LHCN-M2 (cell line): ENCODE data around the gene ALOX12B. TPM values are rescaled to one million over a fixed set of nuclear protein-coding genes. Genes with fewer than 3 reads are reported as not detected.
"Not testable (repeated sequence)": the region's sequence is repeated elsewhere in the genome, so short reads cannot be mapped to it uniquely, and the experiment has no call there.

ENCODE experiments used
- DNase-seq: peaks from one replicate; pipeline ENCODE4 v3.0.0-alpha.2; 2012; ENCODE audit warnings: low read depth
- total RNA-seq: library from RNA; depleted of rRNA; stranded (reverse); fragments of >200 nt; gene quantifications from 2 replicates; pipeline ENCODE4 v1.2.3, GENCODE V29; 2014

Gene ALOX12B
- total RNA-seq, 1 experiment from 2014 or later = 0.06 TPM

DNA sequence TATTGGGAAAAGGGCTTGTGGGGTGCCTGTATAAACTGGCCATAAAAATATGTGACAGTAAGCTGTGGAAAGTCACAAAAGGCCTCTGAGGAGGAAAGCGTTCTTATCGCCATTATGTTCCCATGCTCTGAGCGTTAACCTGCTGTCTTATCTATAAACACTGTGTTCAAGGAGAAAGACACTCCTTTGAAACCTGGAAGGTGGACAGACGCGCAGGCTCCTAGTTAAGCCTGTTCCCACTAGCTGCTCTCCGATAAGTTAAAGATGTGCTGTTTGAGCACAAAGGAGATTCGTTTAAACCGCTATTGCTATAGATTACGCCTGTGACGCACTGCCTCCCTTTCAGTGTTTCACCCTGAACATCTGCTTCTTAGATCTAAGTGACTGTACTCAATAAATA, 5.2 kb downstream of the ALOX12B start:
- DNase-seq = no peak

DNA sequence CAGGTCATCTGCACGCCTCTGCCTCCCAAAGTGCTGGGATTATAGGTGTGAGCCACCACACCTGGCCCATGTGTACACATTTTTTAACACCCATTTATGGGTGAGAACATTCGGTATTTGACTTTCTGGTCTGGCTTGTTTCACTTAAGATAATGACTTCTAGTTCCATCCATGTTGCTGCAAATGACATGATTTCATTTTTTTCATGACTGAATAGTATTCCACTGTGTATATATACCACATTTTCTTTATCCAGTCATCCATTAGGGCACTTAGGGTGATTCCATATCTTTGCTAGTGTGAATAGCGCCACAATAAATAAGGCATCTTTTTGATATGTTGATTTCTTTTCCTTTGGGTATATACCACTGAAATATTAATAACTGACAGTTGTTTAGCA, 5.6 kb downstream of the ALOX12B start:
- no peak for DNase-seq

DNA sequence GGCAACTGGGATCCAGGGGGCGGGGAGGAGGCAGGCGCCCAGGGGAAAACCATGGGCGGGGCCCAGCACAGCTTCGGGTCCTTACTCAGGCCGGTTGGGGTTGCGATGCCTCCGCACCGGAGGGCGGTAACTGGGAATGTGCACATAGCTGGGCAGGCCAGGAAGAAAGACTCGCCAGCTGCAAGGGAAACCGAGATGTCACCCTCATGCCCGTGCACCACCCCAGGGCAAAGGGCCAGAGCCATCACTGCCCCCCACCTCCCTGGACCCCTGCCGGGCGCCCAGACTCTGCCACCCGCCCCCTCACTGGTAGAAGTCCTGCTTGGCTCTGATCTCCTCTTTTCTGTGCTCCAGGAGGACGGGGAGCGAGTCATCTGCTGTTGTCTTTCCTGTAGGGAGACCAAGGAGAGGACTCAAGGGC, 6.7 kb downstream of the ALOX12B start:
- no peak for DNase-seq

DNA sequence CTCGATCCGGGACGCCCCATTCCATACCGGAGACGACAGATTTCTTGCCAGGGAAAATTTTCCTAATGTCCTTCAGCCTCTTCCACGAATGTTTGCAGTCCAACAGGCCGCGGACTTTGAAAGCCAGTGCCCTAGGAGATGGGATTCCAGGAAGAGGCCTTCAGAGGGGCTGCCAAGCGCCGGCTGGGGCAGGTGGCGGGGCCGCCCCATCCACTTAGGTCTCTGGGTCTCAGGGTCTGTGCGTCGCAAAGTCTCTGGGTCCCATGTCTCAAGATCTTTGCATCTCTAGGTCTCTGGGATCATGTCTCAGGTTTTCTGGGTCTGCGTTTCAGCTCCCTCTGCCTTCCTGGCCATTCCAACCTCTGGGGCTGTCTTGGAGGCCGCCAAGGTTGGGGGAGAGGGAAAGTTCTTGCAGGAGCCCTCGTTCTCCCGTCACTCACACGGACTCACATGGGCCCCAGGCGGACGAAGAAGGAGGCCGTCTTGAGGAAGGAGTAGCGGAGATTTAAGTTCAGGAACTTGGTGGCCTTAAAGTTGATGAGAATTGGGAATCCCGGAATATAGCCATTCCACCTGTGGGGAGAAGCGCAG, 7.2 kb downstream of the ALOX12B start:
- DNase-seq = no peak

DNA sequence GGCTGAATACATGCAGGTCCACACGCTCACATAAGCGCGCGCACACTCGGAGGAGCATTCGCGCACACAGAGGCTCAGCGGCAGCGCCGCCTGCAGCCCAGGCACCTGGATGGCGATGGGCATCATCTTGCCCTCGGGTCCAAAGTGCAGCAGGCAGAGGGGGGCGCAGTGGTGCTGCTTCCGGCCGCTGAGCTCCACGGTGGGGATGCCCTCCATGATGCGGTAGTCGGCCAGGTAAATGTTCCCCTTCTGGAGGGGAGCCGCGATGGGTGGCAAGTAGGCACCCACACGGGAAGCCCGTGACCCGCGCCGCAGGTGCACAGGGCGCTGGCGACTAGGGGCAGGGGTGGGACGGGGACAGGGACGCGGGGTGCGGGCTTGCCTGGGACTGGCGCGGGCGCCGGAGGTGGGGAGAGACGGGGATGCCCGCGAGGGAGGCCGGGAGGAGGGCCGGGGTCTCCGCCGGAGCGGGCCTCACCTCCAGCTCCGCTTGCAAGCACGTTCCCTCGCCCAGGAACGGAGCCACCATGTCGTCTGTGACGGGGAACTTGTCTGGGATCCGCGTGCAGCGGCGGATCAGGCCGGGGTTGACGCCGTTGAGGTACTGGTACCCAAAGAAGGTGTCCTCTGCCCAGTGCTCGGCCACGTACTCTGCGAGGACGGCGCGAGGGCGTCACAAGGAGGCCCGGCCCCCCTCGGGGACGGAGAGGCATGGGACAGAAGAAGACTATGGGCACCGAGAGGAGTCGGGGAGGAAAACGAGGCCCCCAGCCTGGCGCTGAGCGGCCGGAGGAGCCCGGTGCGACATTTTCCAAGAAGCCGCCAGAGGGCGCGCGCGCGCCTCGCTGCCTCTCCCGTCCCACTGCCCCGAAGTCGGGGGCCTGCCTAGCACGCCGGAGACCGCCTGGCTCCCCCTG, 8.0 kb downstream of the ALOX12B start:
- DNase-seq = peak; percentile 34

DNA sequence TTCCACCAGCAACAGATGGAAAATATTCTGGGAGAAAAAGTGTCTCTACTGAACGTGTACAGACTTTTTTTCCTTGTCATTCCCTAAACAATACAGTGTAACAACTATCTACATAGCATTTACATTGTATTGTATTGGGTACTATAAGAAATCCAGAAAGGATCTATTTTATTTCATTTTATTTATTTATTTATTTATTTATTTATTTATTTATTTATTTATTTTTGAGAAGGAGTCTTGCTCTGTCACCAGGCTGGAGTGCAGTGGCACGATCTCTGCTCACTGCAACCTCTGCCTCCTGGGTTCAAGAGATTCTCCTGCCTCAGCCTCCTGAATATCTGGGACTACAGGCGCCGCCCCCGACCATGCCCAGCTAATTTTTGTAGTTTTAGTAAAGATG, 9.6 kb downstream of the ALOX12B start:
- DNase-seq = not testable (repeated sequence)

DNA sequence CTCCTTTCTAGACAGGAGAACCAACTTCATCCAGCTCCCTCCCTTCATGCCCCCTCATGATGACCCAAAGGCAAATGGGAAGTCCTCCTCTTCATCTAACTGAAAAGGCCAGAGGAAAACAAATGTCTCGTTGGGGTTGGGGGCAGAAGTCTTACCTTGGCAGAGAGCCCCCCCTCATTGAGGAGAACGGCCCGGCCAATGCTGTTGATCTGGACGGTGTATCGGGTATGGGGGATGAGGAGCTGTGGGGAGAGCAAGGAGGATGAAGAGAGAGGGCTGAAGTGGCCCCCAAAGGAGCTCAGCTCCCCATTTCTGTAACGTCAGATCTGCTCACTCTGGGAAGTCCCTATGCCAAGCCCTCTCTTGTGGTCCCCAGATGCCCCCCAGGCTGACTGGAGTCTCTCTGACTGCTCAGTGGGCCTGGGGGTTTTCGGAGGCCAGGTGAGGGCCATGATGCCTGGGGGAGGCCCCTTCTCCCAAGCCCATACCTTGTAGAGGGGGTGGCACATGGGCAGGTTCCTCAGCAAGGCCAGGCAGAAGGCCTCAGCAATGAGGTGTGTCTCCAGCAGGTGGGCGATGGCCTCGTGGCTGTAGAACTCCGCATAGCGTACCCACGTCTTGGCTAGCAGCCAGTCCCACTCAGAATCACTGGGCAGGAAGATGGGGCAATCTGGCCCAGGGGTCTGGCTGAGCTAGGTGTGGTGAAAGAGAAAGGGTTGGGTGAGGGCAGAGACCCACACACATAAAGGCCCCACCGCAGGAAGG, 10.8 kb downstream of the ALOX12B start:
- no peak for DNase-seq

DNA sequence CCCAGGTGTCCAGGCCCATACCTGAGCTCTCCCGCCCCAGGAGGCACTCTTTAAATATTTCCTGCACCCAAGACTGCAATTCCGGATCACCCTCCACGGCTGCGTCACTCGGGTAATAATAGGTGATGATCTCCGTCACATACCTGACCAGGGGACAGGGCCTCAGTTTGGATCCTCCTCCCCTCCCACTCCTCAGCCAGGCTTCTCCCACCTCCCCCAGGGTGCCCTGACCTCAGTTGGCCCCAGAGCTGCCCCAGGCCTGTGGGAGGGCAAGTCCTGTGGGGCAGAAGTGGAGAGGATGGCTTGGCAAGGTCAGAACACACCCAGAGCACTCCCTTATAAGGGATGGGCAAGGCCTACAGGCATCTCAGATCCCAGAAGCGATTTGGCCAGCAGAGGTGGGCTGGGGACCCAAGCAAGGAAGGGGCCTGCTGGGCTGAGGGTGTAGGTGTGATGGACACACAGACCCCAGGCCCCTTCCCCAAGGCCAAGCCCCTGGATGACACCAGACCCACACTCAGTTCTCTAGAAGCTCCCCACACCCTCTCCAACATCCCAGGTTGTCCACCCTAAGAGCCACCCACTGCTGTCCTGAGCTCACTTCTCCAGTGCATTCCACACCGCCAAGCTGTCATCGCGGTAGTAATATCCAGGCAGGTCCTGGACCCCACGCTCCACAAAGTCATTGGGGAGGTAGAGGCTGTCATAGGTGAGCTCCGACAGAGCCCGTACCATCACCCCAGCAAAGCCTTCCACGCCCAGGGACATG, 11.8 kb downstream of the ALOX12B start:
- no peak for DNase-seq

DNA sequence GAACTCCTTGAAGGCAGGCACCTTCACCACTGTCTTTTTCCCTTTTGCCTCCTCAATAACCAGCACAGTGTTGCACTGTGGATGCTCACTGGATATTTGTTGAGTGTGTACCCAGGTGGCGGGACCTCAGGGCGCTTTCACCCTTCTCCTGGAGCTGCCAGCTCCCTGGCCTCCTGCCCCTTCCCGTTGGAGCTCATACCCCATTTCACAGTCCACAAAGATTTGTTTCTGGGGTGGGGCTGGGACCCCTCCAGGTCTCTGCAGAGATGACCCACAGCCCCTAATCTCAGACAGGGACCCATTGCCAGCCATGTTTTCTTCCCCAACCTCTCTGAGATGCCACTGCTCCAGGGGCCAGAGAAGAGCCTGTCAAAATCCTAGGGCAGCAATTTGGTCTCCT, 12.4 kb downstream of the ALOX12B start:
- DNase-seq = no peak

DNA sequence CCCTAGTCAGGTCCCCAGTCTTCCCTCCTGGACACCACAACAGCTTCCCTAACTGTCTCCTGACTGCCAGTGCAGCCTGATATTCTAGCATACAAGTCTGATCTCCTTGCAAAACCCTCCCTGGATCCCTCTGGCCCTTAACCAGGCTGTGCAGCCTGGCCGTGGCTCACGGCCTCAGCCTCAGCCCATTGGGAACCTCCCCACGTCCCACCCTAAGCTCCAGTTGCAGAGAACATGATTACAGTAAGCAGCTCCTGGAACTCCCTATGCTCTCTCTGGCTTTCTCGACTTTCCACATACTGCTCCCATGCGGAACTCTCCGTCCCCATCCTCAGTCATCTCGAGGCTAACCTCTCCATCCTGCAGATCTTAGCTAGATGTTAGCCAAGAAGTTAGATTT, 13.0 kb downstream of the ALOX12B start:
- no peak for DNase-seq

DNA sequence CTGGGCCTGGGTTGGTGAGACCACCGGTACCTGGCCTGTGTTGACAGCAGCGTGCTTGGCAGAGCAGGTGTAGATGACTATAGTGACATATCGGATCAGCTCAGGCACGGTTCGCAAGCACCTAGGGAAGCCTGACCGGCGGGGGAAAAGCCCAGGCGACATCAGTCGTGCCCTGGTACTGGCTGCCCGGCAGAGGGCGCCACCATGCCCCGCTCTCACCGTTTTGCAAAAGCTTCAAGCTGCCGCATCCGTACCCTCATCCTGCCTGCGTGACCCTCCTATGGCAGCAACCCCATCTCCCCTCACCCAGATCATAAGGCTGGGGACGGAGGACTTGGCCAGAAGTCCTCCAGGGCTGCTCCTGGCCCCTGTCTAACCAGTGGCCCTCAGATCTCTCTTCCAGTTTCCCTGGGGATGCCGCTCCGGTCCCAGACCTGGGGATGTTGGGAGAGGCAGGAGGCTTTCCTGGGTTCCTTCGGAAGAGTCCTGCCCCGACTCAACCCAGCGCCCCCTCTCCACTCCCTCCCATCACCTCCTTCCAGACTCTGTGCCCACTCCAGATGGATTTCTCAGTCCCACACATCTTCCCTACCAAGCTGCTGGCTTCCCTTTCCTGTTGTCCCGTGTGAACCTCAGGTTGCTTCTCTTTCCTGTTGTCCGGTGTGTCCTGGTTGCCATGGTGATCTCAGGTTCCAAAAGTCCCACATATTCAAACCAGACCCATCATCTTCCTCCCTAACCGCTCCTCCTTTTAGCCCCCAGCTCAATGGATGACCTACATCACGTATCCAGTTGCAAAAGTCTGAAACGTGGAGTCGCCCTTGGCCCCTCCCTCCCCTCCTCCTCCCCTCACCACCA, 13.7 kb downstream of the ALOX12B start:
- DNase-seq = peak; percentile 29

DNA sequence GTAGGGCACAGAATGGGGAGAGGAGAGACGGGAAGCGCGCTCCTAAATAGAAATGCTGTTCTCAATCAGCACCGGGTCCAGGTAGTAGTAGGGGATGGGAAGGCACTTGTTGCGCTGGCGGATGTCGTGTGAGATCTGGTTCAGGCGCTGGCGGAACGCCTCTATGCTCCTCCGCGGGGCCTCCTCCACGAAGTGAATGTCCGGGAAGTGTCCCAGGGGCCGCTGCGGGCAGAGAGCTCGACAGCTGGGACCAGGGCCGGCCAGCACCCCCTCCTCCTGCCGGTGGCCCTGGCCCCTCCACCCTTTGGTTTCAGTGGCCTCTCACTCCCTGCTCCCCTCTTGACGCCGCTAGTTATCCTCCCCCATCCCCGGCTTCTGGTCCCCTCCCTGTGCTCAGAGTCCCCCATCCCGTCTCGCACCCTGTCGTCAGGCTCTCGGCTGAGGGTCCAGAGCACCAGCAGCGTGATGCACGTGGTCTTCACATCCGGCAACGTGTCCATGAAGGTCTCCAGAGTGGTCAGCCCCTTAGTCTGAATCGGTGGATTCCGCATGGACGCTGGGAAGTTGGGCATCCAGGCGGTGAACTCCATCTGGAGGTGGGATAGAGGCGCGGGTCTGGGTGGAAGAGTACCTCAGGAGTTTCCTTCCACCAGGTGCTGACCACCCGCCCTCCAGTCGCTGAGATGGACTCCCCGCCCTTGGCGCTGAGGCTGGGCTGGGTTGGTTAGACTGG, 14.6 kb downstream of the ALOX12B start:
- DNase-seq = no peak

DNA sequence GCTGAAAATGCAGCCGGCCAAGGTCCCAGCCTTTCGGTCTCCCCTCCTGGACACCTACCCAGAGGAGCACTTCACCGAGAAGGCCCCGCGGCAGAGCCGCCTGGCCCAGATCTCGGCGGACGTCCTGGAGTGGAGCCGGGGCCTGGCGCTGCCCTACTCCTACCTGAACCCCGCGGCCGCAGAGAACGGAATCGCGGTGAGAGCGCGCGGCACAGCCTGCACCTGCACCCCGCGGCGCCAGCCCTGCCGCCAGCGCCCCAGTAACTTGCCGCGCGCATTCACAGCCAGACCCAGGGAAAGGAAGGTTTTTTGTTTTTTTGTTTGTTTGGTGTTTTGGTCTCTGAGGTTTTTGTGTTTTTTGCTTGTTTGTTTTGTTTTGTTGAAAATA, 15.2 kb downstream of the ALOX12B start:
- DNase-seq = no peak

DNA sequence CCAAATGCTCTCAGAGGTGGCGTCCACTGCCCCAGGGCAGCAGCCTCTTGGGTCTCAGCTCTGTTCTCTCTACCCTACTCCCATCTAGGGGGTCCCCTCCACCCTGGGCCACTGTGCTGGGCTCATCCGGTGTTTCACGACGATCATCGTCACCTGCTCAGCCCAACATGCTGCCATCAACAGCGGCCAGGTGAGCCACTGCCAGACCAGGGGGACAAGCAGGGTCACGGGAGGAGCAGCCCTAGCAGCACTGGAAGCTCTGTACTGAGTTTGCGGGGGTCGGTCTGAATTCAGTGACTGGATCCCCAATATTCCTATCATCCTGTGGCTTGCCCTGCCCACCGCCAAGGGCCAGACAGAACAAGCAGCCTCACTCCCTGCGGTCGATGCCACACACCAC, 16.0 kb downstream of the ALOX12B start:
- no peak for DNase-seq

DNA sequence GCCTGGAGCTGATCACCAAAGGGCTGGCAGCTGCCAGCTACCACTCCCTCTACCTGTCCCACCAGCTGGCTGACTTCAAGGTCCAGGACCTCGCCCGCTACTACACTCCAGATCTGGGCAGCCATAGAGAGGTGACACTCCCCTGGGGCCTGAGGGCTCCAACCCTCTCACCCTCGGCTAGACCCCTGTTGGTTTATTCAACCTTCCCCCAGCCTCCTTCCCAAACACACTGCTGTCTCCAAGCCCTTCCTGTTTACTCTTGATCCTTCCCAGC, 18.0 kb downstream of the ALOX12B start:
- DNase-seq = no peak

DNA sequence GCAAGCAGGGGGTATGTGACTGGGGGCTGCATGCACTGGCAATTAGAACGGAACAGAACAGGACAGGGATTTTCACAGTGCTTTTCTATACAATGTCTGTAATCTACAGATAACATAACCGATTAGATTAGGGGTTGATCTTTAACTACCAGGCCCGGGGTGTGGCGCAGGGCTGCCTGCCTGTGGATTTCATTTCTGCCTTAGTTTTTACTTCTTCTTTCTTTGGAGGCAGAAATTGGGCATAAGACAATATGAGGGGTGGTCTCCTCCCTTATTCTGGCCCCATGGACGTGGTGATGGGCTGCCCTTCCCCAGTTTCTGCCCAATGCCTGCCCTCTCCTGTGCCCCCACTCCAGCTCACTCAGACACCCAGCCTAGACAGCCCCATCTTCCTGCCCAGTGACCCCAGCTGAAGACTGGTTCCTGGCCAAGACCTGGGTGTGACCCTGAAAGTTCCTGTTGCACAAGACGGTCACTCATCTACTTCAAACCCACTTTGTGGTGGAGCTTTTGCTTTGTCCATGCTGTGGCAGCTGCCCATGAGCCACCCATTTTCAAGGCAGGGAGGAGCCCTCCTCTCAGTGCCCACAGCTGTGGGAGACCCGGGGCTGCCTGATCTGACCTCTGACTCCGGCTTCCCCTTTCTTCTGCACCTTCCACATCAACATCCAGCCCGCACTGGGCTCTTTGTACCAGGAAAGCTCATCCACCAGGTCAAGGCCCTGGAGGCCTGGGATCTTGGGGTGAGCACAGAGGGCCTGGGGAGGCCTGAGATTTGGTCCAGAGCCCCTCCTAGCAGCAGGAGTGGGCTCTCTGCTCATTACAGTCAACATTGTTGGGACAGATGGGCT, 18.6 kb downstream of the ALOX12B start:
- DNase-seq = no peak

DNA sequence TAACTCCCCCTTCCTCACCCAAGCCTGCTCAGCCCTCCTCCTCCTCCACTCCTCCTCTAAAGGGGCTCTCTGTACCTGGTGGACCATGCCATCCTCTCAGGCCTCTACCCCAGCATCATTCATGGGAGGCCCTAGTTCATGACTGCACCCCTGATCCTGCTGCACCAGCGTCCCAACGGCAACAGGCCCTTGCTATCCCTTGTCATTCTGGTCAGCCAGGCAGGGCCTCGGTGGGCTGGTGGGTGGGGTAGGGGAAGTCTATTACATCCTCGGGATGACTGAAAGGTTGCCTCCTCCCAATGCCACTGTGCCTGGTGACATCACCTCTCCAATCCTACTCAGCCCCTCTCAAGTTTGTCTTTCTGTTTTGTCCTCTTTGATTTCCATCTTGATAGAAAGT, 19.7 kb downstream of the ALOX12B start:
- DNase-seq = no peak

DNA sequence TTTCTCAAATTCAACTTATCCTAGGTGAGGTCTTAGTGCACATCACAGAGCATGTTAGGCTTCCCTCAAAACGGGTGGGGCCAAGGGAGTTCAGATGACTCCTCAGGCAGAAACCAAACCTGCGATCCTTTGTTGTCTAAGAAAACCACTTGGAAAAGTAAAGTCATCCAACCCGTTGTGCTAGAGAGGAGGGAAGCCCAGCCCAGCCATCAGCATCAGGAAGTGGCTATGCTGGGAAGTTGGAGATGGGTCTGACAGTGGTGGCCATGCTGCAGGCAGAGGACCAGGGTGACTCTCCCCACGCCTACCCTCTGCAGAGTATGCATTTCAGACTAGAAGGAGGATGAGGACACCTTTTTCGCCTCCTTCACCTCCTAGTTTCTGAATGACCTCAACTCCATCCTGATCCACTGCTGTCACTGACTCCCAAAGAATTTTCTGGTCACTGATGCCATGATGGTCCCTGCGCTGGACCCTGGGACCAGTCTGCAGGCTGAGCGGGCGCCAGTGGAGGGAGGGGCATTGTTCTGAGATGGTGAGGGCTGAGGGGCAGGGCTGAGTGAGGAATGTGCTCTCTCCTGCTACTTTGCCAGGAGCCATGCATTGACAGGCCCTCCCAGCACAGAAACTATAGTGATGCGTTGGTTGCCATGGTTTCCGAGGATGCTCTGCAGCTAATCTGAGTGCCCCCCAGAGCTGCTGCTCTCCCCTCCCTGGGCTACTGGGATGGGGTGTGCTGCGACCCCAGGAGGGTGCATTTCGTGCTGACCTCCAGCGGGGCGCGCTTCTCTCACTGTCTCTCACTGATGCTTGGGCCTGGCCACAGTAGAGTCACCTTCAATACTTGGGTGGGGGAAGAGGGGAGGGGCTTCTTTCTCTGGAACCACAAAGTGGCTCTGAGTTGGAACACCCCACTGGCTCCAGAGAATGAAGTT, 20.4 kb downstream of the ALOX12B start:
- no peak for DNase-seq
